GM21367 (cell line): ENCODE results near the gene WDR4.
"Not testable (repeated sequence)": the region's sequence is repeated elsewhere in the genome, so short reads cannot be mapped to it uniquely, and the experiment has no call there.

Experiments used
- ATAC-seq: cut with Tn5 transposase; IDR thresholded peaks from one replicate; pipeline ENCODE4 v1.9.1; 2021; ENCODE audit not compliant: unreplicated experiment

The WDR4 gene

DNA sequence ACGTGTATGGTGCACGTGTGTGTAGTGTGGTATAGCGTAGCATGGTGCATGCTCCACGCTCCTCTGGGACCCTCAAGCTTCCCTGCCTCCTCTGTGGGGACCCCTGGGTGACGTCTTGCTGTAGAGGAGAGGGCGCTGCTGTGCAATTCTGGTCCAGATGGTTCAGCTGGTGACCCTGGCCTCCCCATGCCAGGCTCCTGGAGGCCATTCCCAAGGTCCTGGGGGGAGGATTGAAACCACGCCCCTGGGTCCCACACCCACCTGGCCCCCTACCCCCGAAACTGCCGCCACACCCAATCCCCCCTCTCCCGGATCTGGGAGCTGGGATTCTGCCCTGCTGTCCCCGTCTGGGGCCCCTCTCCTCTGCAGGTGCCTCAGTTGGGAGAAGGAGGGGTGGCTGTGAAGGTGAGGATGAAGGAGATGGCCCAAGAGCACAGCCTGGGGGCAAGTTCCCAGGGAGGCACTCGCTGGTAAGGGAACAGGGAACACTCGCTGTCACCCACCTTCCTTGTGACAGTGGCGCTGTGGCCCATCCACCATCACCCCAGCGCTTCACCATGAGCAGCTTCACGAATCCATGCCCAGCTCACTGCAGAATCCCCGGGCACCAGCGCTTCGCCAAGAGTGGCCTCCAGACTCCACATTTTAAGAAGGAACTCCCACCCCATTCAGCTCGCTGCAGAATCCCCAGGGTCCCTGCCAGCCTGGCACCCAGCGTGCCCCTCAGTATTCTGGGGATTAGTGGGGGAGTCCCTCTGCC lies 38.0 kb downstream of the WDR4 start:
- ATAC-seq, result no peak

DNA sequence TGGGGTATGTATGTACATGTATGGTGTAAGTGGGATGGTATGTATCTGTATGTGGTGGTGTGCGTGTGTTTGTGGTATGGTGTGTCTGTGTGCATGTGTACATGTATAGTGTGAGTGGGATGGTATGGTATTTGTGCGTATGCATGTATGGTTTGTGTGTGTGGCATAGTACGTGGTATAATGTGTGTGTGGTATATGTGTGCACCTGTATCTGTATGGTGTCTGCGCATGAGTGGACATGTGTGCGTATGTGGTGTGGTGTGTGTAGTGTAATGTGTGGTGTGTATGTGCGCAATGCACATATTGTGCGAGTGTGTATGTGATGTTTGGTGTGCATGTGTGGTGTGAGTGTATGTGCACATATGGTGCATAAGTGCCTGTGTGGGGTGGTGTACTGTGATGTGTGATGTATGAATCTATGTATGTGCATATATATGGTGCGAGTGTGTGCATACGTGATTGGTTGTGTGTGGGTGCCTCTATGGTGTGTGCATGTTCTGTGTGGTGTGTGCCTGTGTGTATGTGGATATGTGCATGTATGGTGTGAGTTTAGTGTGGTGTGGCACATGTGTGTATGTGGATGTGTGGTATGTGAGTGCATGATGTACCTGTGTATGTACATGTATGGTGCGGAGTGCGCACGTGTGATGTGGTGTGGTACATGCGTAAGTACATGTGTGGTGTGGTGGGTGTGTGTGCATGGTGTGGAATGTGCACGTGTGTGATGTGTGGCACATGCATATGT lies 38.8 kb downstream of the WDR4 start:
- ATAC-seq, result no peak

DNA sequence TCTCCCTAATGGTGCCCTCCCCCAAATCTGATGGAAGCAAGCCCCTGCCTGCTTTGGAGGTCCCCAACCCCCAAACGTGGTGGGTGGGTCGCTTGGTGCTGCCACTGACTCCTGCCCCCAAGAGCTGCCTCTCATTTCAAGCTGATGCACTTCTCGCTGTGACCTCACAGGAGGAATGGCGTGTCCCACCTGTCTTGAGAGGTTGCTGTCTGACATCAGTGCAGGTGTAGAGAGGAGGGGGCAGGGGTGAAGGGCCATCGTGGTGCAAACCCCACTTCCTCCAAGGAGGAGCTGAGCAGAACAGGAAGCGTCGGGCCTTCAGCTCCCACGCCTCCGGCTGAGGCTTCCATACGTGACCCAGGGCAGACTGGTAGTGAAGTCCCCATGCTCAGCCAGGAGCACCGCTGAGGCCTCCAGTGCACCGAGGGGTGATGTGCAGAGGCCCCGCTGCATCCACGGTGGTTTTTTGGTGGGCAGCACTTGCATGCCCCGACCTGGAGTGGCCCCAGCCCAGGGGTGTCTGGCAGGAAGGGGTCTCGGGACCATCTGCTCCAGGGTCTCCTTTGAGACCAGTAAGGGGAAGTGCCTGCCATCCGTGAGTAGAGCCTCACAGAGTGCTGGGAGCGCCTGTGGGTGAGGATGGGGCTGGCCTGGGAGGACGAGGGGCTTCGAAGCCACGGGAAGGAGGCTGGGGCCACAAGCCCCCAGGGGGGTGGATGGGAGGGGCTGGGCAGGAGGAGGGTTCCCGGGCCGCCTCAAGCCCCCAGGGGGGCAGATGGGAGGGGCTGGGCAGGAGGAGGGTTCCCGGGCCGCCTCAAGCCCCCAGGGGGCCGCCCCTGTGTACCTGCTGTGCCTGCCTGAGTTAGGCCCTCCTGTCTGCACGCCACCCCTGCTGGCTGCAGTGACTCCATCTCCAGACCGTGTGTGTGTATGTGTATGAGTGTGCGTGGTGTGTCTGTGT lies 39.8 kb downstream of the WDR4 start:
- ATAC-seq, result no peak

DNA sequence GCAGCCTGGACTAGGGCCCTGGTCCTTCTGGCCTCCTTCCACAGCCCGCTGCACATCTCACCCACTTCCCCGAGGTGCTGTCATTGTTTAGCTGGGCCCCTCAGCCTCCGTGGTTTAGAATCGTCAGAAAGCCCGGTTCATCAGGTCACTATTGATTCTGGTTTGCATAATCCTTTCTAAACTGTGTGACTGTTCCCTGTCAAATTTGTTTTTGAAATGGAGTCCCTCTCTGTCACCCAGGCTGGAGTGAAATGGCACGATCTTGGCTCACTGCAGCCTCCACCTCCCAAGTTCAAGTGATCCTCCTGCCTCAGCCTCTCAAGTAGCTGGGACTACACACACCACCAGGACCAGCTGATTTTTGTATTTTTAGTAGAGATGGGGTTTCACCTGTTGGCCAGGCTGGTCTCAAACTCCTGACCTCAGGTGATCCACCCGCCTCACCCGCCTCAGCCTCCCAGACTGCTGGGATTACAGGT lies 41.1 kb downstream of the WDR4 start:
- ATAC-seq, result not testable (repeated sequence)

GRCh38 chr21:42837421-42838211 lies 41.7 kb downstream of the WDR4 start:
- ATAC-seq, result no peak

GRCh38 chr21:42836767-42837301 lies 42.5 kb downstream of the WDR4 start:
- no peak for ATAC-seq

DNA sequence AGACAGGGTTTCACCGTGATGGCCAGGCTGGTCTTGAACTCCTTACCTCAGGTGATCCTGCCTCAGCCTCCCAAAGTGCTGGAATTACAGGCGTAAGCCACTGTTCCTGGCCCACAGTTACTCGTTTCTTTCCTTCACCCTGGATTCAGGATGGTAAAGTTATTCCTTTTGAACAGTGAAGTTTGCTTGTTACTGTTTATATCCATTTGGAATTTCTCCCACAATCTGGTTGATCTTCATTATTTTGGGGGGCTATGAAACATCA lies 43.0 kb downstream of the WDR4 start:
- no peak for ATAC-seq

- no peak for ATAC-seq
Observed at GRCh38 chr21:42835611-42836401, 43.5 kb downstream of the WDR4 start.

DNA sequence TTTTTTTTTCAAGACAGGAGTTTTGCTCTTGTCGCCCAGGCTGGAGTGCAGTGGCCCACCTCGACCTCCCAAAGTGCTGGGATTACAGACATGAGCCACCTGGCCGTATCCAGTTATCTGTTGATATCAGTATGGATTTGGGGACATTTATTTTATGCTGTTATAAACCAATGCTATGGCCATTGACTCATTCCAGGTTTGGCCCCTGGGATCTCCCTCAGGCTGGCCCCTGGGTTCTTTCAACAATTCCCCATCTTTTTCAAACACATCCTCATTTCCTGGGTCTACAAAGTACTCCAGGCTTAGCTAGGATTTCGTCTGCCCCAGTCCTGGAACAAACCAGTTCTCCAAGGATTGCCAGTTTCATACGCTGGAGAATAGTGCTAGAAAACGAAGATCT lies 44.1 kb downstream of the WDR4 start:
- no peak for ATAC-seq

DNA sequence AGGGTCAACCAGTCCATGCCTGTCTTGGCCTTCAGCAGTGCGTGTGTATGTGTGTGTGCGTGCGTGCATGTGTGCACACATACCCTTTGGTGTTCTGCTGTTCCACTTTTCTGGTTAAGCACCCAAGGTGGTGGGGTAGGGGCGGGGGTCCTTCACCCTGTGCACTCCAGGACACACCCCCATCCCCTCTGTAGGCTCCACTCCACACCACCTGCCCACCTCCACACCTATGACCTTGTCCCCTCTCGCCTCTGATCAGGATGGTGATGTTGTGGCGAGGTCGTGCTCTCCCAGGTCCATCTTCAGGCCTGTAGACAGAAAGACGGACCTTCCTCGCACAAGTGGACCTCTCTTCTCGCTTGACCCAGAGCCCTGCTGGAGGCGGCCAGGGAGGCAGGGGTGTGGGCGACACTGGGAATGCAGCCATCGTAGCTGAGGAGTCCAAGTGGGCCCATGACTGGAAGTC lies 44.6 kb downstream of the WDR4 start:
- ATAC-seq, result no peak

- no peak for ATAC-seq
Observed at GRCh38 chr21:42833859-42834725, 45.2 kb downstream of the WDR4 start.

DNA sequence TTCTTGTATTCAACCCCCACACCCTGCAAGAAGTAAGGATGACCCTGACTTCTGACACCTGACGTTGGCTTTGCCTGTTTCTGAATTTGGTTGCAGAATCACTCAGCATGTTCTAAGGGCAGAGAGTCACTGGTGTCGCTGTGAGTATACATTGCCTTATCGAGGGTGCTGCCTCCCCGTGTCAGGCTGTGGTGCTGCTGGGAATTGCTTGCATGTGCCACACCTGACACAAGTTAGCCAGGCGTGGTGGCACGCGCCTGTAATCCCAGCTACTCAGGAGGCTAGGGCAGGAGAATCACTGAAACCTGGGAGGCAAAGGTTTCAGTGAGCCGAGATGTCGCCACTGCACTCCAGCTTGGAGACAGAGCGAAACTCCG lies 45.9 kb downstream of the WDR4 start:
- ATAC-seq, result no peak

DNA sequence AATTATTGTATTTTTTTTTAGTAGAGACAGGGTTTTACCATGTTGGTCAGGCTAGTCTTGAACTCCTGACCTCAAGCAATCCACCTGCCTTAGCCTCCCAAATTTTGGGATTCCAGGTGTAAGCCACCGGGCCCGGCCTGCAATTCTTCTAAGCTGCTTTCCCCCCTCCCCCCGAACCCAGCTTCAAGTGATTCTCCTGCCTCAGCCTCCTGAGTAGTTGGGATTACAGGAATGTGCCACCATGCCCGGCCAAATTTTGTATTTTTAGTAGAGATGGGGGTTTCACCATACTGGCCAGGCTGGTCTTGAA lies 47.1 kb downstream of the WDR4 start:
- ATAC-seq, result not testable (repeated sequence)

- no peak for ATAC-seq
Observed at GRCh38 chr21:42830456-42831455, 48.6 kb downstream of the WDR4 start.

DNA sequence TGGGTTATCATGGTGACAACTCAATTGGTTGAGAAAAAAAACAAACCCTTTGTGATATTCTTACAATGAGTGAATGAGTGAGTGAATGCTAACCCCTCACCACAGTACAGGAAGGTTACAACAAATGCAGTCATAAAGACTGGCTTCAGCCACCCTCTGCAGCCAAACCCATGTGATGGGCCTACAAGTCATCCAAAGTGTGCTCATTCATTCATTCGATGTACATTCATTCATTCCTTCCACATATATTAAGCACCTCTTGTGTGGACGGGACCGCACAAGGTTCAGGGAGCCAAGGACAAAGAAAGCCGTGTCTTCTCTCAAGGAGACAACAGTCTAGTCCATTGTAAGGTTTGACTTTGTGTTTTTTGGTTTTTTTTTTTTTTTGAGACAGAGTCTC lies 49.4 kb downstream of the WDR4 start:
- no peak for ATAC-seq

- no peak for ATAC-seq
Observed at GRCh38 chr21:42829417-42829816, 49.9 kb downstream of the WDR4 start.

DNA sequence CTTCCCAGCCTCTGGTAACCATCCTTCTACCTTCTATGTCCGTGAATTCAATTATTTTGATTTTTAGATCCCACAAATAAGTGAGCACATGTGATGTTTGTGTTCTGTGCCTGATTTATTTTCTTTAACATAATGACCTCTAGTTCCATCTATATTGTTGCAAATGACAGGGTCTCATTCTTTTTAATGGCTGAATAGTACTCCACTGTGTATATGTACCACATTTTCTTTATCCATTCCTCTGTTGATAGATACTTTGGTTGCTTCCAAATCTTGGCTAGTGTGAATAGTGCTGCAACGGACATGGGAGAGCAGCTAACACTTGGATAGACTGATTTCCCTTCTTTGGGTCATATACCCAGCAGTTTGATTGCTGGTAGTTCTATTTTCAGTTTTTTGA lies 51.8 kb downstream of the WDR4 start:
- no peak for ATAC-seq
